ENCODE data around the gene GRB2. TPM values are rescaled to one million over a fixed set of nuclear protein-coding genes. Genes with fewer than 3 reads are reported as not detected.

GRB2 gene
- total and polyA plus RNA-seq, 2 donors: 63.1 to 93.9 TPM

- H3K4me1 ChIP-seq (ENCODE audit: insufficient read depth): no peaks in the 10 kb centered on the region
- peaks cover 3% of the 10 kb centered on the region for H3K36me3 ChIP-seq (ENCODE audit: insufficient read depth)
- WGBS: 56% methylated on average over 7 of the region's 7 CpGs
- DNase-seq (ENCODE audit: extremely low spot score): no peak
- H3K4me3 ChIP-seq (ENCODE audit: low read depth, low read length): no peak overlapping the region
- no peak overlapping the region for H3K27ac ChIP-seq (ENCODE audit: low read depth)
Observed at GRCh38 chr17:75325827-75326225, 79.7 kb downstream of the GRB2 start.

GRCh38 chr17:75325348-75325747, 80.1 kb downstream of the GRB2 start:
- Histone ChIP-seq H3K4me1 (ENCODE audit: insufficient read depth) (no peaks in the 10 kb centered on the region), H3K4me3 (ENCODE audit: low read depth, low read length) (no peak overlapping the region), H3K36me3 (ENCODE audit: insufficient read depth) (peaks cover 5% of the 10 kb centered on the region), H3K27ac (ENCODE audit: low read depth) (no peak overlapping the region)
- no peak for DNase-seq (ENCODE audit: extremely low spot score)
- WGBS: 84% methylated on average over 6 of the region's 6 CpGs

GRCh38 chr17:75321506-75321905, 84.0 kb downstream of the GRB2 start:
- no peak for DNase-seq (ENCODE audit: extremely low spot score)
- no peaks in the 10 kb centered on the region for H3K4me1 ChIP-seq (ENCODE audit: insufficient read depth)
- no peak overlapping the region for H3K4me3 ChIP-seq (ENCODE audit: low read depth, low read length)
- 89% methylated on average over 10 of the region's 10 CpGs for WGBS
- H3K27ac ChIP-seq (ENCODE audit: low read depth): no peak overlapping the region
- H3K36me3 ChIP-seq (ENCODE audit: insufficient read depth): peaks cover 6% of the 10 kb centered on the region

DNA sequence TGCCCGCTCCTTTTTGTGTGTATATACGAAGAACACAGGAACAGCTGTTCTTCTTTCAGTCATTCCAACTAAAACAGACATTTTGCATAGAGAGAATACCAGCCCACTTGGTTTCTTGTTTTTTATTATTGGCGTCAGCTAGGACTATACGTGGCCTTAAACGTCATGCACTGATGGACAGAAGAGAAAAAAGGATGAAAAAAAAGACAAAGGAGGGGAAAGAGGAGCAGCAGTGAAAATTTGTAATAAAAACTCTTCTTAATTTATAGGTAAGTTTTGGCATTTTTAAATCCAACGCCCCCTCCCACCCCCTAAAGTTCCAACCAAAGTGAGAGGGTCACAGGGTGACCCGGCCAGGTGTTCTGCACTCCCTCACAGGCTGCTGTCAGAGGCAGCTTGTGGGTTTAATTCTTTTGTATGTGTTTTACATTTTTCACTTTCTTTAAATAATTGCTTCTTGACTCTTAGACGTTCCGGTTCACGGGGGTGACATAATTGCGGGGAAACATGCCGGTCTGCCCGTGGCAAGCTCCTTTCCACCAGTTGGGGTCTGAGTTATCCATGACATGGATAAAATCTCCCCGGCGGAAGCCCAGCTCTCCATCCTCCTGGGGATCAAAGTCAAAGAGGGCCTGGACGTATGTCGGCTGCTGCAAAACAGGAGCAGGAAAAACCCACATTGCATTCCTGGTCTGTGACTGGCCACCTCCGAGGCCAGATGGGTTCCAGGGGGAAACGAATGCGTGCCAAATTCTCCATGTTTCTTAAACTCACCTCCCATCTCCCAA, 85.4 kb downstream of the GRB2 start:
- 86% methylated on average over 20 of the region's 20 CpGs for WGBS
- peaks cover 6% of the 10 kb centered on the region for H3K36me3 ChIP-seq (ENCODE audit: insufficient read depth)
- DNase-seq (ENCODE audit: extremely low spot score): no peak
- H3K4me1 ChIP-seq (ENCODE audit: insufficient read depth): no peaks in the 10 kb centered on the region
- H3K27ac ChIP-seq (ENCODE audit: low read depth): no peak overlapping the region
- no peak overlapping the region for H3K4me3 ChIP-seq (ENCODE audit: low read depth, low read length)

GRCh38 chr17:75318615-75319222, 86.8 kb downstream of the GRB2 start:
- no peak overlapping the region for H3K4me3 ChIP-seq (ENCODE audit: low read depth, low read length)
- no peaks in the 10 kb centered on the region for H3K4me1 ChIP-seq (ENCODE audit: insufficient read depth)
- H3K36me3 ChIP-seq (ENCODE audit: insufficient read depth): peaks cover 6% of the 10 kb centered on the region
- 91% methylated on average over 10 of the region's 10 CpGs for WGBS
- H3K27ac ChIP-seq (ENCODE audit: low read depth): no peak overlapping the region
- no peak for DNase-seq (ENCODE audit: extremely low spot score)

- no peak overlapping the region for H3K27ac ChIP-seq (ENCODE audit: low read depth)
- no peaks in the 10 kb centered on the region for H3K4me1 ChIP-seq (ENCODE audit: insufficient read depth)
- H3K36me3 ChIP-seq (ENCODE audit: insufficient read depth): peaks cover 6% of the 10 kb centered on the region
- 70% methylated on average over 10 of the region's 10 CpGs for WGBS
- H3K4me3 ChIP-seq (ENCODE audit: low read depth, low read length): no peak overlapping the region
- DNase-seq (ENCODE audit: extremely low spot score): no peak
Observed at GRCh38 chr17:75318211-75318610, 87.3 kb downstream of the GRB2 start.

- Histone ChIP-seq H3K4me3 (ENCODE audit: low read depth, low read length) (no peak overlapping the region), H3K4me1 (ENCODE audit: insufficient read depth) (no peaks in the 10 kb centered on the region), H3K27ac (ENCODE audit: low read depth) (no peak overlapping the region), H3K36me3 (ENCODE audit: insufficient read depth) (peaks cover 6% of the 10 kb centered on the region)
- WGBS: 76% methylated on average over 11 of the region's 11 CpGs
- DNase-seq (ENCODE audit: extremely low spot score): no peak
Observed at GRCh38 chr17:75317671-75318070, 87.8 kb downstream of the GRB2 start.

DNA sequence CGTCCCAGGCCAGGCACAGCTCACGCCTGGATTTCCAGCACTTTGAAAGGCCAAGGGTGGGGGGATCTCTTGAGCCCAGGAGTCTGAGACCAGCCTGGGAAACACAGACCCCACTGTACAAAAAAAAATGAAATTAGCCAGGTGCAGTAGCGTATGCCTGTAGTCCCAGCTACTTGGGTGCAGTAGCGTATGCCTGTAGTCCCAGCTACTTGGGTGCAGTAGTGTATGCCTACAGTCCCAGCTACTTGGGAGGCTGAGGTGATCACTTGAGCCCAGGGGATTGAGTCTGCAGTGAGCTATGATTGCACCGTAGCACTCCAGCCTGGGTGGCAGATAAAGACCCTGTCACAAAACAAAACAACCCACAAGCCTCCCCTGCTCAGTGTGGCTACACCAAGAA, 89.2 kb downstream of the GRB2 start:
- 82% methylated on average over 5 of the region's 5 CpGs for WGBS

GRCh38 chr17:75315541-75316243, 89.8 kb downstream of the GRB2 start:
- H3K27ac ChIP-seq (ENCODE audit: low read depth): no peak overlapping the region
- 80% methylated on average over 19 of the region's 19 CpGs for WGBS
- no peak for DNase-seq (ENCODE audit: extremely low spot score)

More for the DNA sequence above, 89.2 kb downstream of the GRB2 start:
- DNase-seq (ENCODE audit: extremely low spot score): no peak
- Histone ChIP-seq H3K4me1 (ENCODE audit: insufficient read depth) (no peaks in the 10 kb centered on the region), H3K27ac (ENCODE audit: low read depth) (no peak overlapping the region), H3K36me3 (ENCODE audit: insufficient read depth) (peaks cover 2% of the 10 kb centered on the region), H3K4me3 (ENCODE audit: low read depth, low read length) (no peak overlapping the region)

GRCh38 chr17:75313941-75314551, 91.4 kb downstream of the GRB2 start:
- H3K4me1 ChIP-seq (ENCODE audit: insufficient read depth): no peaks in the 10 kb centered on the region
- H3K4me3 ChIP-seq (ENCODE audit: low read depth, low read length): no peak overlapping the region
- DNase-seq (ENCODE audit: extremely low spot score): no peak
- 75% methylated on average over 14 of the region's 14 CpGs for WGBS
- H3K27ac ChIP-seq (ENCODE audit: low read depth): no peak overlapping the region
- H3K36me3 ChIP-seq (ENCODE audit: insufficient read depth): no peaks in the 10 kb centered on the region

More at GRCh38 chr17:75315541-75316243, 89.8 kb downstream of the GRB2 start:
- H3K36me3 ChIP-seq (ENCODE audit: insufficient read depth): peaks cover 2% of the 10 kb centered on the region
- H3K4me3 ChIP-seq (ENCODE audit: low read depth, low read length): no peak overlapping the region
- H3K4me1 ChIP-seq (ENCODE audit: insufficient read depth): no peaks in the 10 kb centered on the region

GRCh38 chr17:75308732-75309629, 96.5 kb downstream of the GRB2 start:
- Histone ChIP-seq H3K4me3 (ENCODE audit: low read depth, low read length) (no peak overlapping the region), H3K4me1 (ENCODE audit: insufficient read depth) (no peaks in the 10 kb centered on the region), H3K36me3 (ENCODE audit: insufficient read depth) (no peaks in the 10 kb centered on the region), H3K27ac (ENCODE audit: low read depth) (no peak overlapping the region)
- DNase-seq (ENCODE audit: extremely low spot score): no peak
- WGBS: 60% methylated on average over 20 of the region's 20 CpGs

- no peaks in the 10 kb centered on the region for H3K36me3 ChIP-seq (ENCODE audit: insufficient read depth)
- no peak overlapping the region for H3K4me3 ChIP-seq (ENCODE audit: low read depth, low read length)
- no peak overlapping the region for H3K27ac ChIP-seq (ENCODE audit: low read depth)
- no peaks in the 10 kb centered on the region for H3K4me1 ChIP-seq (ENCODE audit: insufficient read depth)
- no peak for DNase-seq (ENCODE audit: extremely low spot score)
- WGBS: 71% methylated on average over 13 of the region's 13 CpGs
Observed at GRCh38 chr17:75307957-75308731, 97.3 kb downstream of the GRB2 start.
